Measurements from ENCODE around the gene VPS13A.

The VPS13A gene

DNA sequence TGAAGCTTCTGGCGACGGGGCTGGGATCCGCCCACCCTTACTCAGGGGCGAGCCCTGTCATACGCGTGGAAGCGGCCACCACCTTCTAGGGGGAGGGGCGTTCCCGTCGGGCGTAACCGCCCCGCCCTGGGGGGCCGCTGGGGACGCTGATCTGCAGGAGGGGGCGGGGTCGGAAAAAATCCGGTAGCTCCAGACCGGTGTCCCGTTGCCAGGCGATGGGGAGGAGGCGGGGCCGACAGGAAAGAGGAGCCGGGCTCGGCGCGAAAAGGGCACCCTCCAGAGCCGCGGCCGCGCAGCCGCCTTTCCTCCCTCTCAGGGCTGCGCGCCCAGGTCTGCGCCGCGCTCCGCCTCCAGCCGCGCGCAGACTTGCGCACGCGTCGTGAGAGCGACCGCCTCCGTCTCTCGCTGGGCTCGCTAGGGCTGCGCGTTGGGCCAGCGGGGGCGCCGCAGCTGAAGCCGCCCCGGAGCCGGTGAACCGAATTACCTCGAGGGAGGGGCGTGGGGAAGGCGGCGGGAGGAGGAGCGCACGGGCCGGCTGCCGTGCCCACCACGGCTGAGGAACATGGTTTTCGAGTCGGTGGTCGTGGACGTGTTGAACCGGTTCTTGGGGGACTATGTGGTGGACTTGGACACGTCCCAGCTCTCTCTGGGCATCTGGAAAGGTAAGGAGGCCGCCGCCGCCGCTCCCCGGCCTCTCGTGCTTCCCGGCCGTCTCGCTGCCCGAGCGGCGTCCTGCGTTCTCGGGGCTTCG is at the start of gene VPS13A:
TSS of gene VPS13A (plus strand) at position 392 of the 751 bp plus-strand sequence. CDS start at position 563, 171 bp downstream.
- peak within 1 kb of the TSS; percentile 86 for H3K4me3 ChIP-seq (replicated peaks; ENCODE audit: low read depth, low read length)
- peak; percentile 97 for DNase-seq (ENCODE audit: extremely low read depth, insufficient read length)
- no peaks in the 10 kb centered on the region for H3K36me3 ChIP-seq (ENCODE audit: control insufficient read depth, insufficient read depth, low read length)
- H3K27me3 ChIP-seq (replicated peaks; ENCODE audit: control insufficient read depth, insufficient read depth, low read length), result no peaks in the 10 kb centered on the region
- TF ChIP-seq, protein P1, sequence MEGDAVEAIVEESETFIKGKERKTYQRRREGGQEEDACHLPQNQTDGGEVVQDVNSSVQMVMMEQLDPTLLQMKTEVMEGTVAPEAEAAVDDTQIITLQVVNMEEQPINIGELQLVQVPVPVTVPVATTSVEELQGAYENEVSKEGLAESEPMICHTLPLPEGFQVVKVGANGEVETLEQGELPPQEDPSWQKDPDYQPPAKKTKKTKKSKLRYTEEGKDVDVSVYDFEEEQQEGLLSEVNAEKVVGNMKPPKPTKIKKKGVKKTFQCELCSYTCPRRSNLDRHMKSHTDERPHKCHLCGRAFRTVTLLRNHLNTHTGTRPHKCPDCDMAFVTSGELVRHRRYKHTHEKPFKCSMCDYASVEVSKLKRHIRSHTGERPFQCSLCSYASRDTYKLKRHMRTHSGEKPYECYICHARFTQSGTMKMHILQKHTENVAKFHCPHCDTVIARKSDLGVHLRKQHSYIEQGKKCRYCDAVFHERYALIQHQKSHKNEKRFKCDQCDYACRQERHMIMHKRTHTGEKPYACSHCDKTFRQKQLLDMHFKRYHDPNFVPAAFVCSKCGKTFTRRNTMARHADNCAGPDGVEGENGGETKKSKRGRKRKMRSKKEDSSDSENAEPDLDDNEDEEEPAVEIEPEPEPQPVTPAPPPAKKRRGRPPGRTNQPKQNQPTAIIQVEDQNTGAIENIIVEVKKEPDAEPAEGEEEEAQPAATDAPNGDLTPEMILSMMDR (IDR thresholded peaks at IDR 0.05; ENCODE audit: insufficient read depth, low read length, poor library complexity, severe bottlenecking), result peak; percentile 34

DNA sequence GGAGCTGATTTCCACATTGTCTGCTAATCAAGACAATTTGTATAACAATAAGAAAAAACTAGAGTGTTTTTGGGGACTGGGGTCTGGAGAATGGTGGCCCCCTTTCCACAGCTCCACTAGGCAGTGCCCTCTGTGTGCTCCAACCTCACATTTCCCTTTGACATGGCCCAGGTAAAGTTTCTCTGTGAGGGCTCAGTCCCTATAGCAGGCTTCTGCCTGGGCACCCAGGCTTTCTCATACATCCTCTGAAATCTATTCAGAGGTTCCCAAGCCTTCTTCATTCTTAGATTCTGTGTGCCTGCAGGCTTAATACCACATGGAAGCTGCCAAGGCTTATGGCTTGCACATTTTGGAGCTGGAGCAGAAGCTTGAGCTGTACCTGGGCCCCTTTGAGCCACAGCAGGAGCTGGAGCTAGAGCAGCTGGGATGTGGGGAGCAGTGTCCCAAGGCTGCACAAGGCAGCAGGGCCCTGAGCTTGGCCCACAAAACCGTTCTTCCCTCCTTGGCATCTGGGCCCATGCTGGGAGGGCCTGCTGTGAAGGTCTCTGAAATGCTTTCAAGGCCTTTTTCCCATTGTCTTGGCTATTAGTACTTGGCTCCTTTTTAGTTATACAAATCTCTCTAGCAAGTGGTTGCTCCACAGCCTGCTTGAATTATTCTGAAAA is 49.1 kb upstream of the VPS13A start:
- H3K4me3 ChIP-seq (replicated peaks; ENCODE audit: low read depth, low read length), result no peak overlapping the region
- H3K36me3 ChIP-seq (ENCODE audit: control insufficient read depth, insufficient read depth, low read length), result no peaks in the 10 kb centered on the region
- no peaks in the 10 kb centered on the region; the same call in 1 of the 2 replicates for H3K27me3 ChIP-seq (replicated peaks; ENCODE audit: control insufficient read depth, insufficient read depth, low read length)
- TF ChIP-seq, protein P1 (IDR thresholded peaks at IDR 0.05; ENCODE audit: insufficient read depth, low read length, poor library complexity, severe bottlenecking), result no peak
- DNase-seq (ENCODE audit: extremely low read depth, insufficient read length), result no peak

DNA sequence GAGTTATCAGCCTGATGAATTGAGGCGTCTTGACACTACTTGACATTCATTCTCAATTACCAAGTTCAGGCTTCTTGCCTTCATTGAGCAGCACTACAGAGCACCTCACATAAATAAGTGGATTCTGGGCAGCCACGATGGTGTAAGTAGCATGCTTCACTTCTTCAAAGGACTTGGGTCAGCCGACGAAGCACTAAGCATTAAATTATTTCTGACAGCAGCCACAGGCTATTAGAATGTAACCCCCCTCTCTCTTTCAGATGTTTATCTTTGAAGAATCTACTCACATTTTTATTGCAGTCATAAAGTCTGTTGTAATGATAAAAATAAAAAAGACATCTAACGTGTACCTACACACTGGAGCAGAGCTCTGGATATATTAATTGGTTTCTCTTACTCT is 45.9 kb upstream of the VPS13A start:
- no peak for DNase-seq (ENCODE audit: extremely low read depth, insufficient read length)
- H3K36me3 ChIP-seq (ENCODE audit: control insufficient read depth, insufficient read depth, low read length), result no peaks in the 10 kb centered on the region
- H3K27me3 ChIP-seq (replicated peaks; ENCODE audit: control insufficient read depth, insufficient read depth, low read length), result no peaks in the 10 kb centered on the region; the same call in 1 of the 2 replicates
- TF ChIP-seq, protein P1 (IDR thresholded peaks at IDR 0.05; ENCODE audit: insufficient read depth, low read length, poor library complexity, severe bottlenecking), result no peak
- H3K4me3 ChIP-seq (replicated peaks; ENCODE audit: low read depth, low read length), result no peak overlapping the region

DNA sequence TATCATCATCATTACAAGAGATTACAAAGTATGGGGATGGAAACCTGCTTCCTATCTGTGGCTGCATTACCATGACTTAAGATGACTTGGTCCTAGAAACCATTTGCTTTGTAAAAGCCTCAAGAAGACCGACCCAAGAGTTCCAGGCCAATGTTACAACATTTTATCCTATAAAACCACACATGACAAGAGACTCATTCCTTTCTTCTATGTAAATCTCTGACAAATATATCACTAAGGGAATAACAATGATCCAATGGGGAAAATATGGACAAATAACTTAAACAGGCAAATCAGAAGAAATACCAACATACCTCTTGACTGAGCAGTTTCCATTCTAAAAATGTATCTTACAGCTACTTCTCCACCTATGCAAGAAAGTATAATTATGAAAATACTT is 44.3 kb upstream of the VPS13A start:
- DNase-seq (ENCODE audit: extremely low read depth, insufficient read length), result no peak
- H3K36me3 ChIP-seq (ENCODE audit: control insufficient read depth, insufficient read depth, low read length), result no peaks in the 10 kb centered on the region
- H3K27me3 ChIP-seq (replicated peaks; ENCODE audit: control insufficient read depth, insufficient read depth, low read length), result no peaks in the 10 kb centered on the region; the same call in 1 of the 2 replicates
- TF ChIP-seq, protein P1 (IDR thresholded peaks at IDR 0.05; ENCODE audit: insufficient read depth, low read length, poor library complexity, severe bottlenecking), result no peak
- H3K4me3 ChIP-seq (replicated peaks; ENCODE audit: low read depth, low read length), result no peak overlapping the region

DNA sequence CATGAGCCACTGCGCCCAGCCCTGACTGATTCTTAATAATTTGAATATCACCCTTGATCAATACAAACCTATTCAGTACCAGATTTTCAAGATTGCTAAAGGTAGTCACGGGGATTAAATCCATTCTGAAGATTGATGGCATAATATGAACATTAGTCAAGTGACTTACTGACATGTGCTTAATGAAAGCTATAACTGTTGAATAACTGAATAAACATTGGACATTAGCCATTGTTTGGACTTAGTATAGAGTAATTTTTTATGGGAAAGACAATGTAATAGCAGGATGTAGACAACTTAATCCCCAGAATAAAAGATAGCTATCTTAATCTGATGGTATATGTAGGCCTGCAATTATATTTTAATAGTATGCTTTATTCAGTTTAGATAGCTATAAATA is 35.0 kb upstream of the VPS13A start:
- TF ChIP-seq, protein P1 (IDR thresholded peaks at IDR 0.05; ENCODE audit: insufficient read depth, low read length, poor library complexity, severe bottlenecking), result no peak
- DNase-seq (ENCODE audit: extremely low read depth, insufficient read length), result no peak
- Histone ChIP-seq H3K27me3 (replicated peaks; ENCODE audit: control insufficient read depth, insufficient read depth, low read length) (no peaks in the 10 kb centered on the region), H3K4me3 (replicated peaks; ENCODE audit: low read depth, low read length) (no peak overlapping the region), H3K36me3 (ENCODE audit: control insufficient read depth, insufficient read depth, low read length) (no peaks in the 10 kb centered on the region)
